ENCODE measurements around the gene SYNE3. TPM values are rescaled to one million over a fixed set of nuclear protein-coding genes. Genes with fewer than 3 reads are reported as not detected.

SYNE3 gene
- total and polyA plus RNA-seq, 4 experiments from 2014 or later, result 4.3 to 52.2 (median 28.3) TPM

GRCh38 chr14:95477411-95478269 lies 38.8 kb downstream of the SYNE3 start:
- peaks cover 29 to 64% (median 36%) of the 10 kb centered on the region in 4 donors for H3K4me1 Mint-ChIP-seq
- H3K27ac ChIP-seq (ENCODE audit: low read depth, low read length), result no peak overlapping the region
- H3K9me3 Mint-ChIP-seq, result no peaks in the 10 kb centered on the region
- H3K36me3 ChIP-seq (ENCODE audit: insufficient read depth, low read length), result peaks cover 32% of the 10 kb centered on the region
- ChIA-PET CTCF (ENCODE audit: partially characterized antibody) (interaction anchor here (1.0 to 5.0 kb wide), 5 partner anchors 12 to 50 kb away, joined by 3 to 30 read pairs (median 5); no protein-coding TSS in a partner anchor), POLR2A (ENCODE audit: partially characterized antibody) (interaction anchor here (1.8 to 4.0 kb wide), 4 partner anchors 9 to 42 kb away, joined by 5 to 19 read pairs (median 8); partner anchors contain the start of gene SYNE3)
- H3K27ac Mint-ChIP-seq, result peak overlapping the region in 6 of 7 donors; percentile 36 to 93 (median 68)
- H3K4me3 Mint-ChIP-seq, result no peak overlapping the region
- no peak overlapping the region for H3K4me3 ChIP-seq (ENCODE audit: low read length in 2 of 2)
- no peaks in the 10 kb centered on the region for H3K9me3 ChIP-seq (ENCODE audit: control insufficient read depth in 1 of 2, low read length in 2 of 2)
- intact Hi-C loops (cut with micrococcal nuclease), result no loop called here
- no peak for DNase-seq
- no peaks in the 10 kb centered on the region for H3K27me3 ChIP-seq (ENCODE audit: insufficient read depth, low read length)
- H3K27me3 Mint-ChIP-seq, result no peaks in the 10 kb centered on the region
- peaks cover 37 to 40% of the 10 kb centered on the region in 2 donors for H3K36me3 Mint-ChIP-seq
- H3K4me1 ChIP-seq (ENCODE audit: insufficient read depth, low read length), result peaks cover 36% of the 10 kb centered on the region

- H3K4me3 ChIP-seq (ENCODE audit: low read length in 2 of 2), result no peak overlapping the region
- Mint-ChIP-seq H3K4me1 (peaks cover 26 to 61% (median 36%) of the 10 kb centered on the region in 4 donors), H3K27ac (peak overlapping the region in 2 of 7 donors; percentile 42 to 64), H3K4me3 (no peak overlapping the region), H3K27me3 (no peaks in the 10 kb centered on the region), H3K9me3 (no peaks in the 10 kb centered on the region), H3K36me3 (peaks cover 44 to 48% of the 10 kb centered on the region in 2 donors)
- POLR2A ChIA-PET (ENCODE audit: partially characterized antibody), result interaction anchor here (4.0 kb wide), 1 partner anchor 39 kb away, joined by 19 read pairs; the partner anchor contains the start of gene SYNE3
- H3K36me3 ChIP-seq (ENCODE audit: insufficient read depth, low read length), result peaks cover 40% of the 10 kb centered on the region
- intact Hi-C loops (cut with micrococcal nuclease), result no loop called here
- H3K4me1 ChIP-seq (ENCODE audit: insufficient read depth, low read length), result peaks cover 34% of the 10 kb centered on the region
- H3K9me3 ChIP-seq (ENCODE audit: control insufficient read depth in 1 of 2, low read length in 2 of 2), result no peaks in the 10 kb centered on the region
- CTCF ChIA-PET (ENCODE audit: partially characterized antibody), result no interaction called here
- no peak for DNase-seq
- H3K27me3 ChIP-seq (ENCODE audit: insufficient read depth, low read length), result no peaks in the 10 kb centered on the region
- H3K27ac ChIP-seq (ENCODE audit: low read depth, low read length), result no peak overlapping the region
Observed at GRCh38 chr14:95476747-95477146, 39.7 kb downstream of the SYNE3 start.

DNA sequence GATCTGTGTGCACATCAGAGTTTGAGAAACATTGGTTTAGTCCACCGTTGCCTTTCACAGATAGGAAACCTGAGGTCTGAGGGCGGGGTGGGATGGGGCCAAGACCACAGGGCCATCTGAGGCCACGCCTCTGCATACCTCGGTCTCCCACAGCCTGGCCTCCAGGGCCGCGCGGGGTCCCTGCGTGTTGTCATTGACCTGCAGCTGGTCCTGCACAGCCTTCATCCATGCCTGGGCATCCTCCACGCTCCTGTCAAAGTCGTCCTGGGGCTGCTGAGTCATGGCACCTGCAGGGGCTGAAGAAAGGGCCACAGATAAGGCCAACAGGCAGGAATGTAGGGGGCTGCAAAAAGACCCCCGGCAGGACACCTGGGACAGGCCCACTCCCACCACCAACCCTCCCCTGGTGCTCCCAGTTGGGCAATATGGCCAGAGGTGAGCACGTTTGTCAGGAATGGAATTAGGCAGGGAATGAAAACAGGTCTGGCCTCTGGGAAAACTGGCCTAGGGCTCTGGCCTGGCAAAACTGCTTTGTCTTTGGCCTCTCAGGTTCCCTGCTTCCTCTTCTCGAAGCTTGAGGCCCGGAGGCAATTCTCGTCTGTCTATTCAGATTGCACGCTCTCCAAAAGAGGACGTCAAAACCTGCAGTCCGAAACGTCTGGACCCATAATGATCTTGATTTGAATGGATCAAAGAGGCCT lies 40.8 kb downstream of the SYNE3 start:
- H3K36me3 ChIP-seq (ENCODE audit: insufficient read depth, low read length), result peaks cover 47% of the 10 kb centered on the region
- peaks cover 23% of the 10 kb centered on the region for H3K4me1 ChIP-seq (ENCODE audit: insufficient read depth, low read length)
- intact Hi-C loops (cut with micrococcal nuclease), result no loop called here
- POLR2A ChIA-PET (ENCODE audit: partially characterized antibody), result interaction anchor here (1.2 kb wide), 1 partner anchor 11 kb away, joined by 3 read pairs; no protein-coding TSS in a partner anchor
- H3K27ac Mint-ChIP-seq, result peak overlapping the region in 3 of 7 donors; percentile 22 to 60 (median 59)
- no peak overlapping the region for H3K27ac ChIP-seq (ENCODE audit: low read depth, low read length)
- no peak overlapping the region for H3K4me3 ChIP-seq (ENCODE audit: low read length in 2 of 2)
- no peaks in the 10 kb centered on the region for H3K27me3 ChIP-seq (ENCODE audit: insufficient read depth, low read length)
- H3K4me3 Mint-ChIP-seq, result no peak overlapping the region
- H3K36me3 Mint-ChIP-seq, result peaks cover 55 to 57% of the 10 kb centered on the region in 2 donors
- peaks cover 18 to 55% (median 30%) of the 10 kb centered on the region in 4 donors for H3K4me1 Mint-ChIP-seq
- no peaks in the 10 kb centered on the region for H3K27me3 Mint-ChIP-seq
- no peak for DNase-seq
- CTCF ChIA-PET (ENCODE audit: partially characterized antibody), result no interaction called here
- H3K9me3 ChIP-seq (ENCODE audit: control insufficient read depth in 1 of 2, low read length in 2 of 2), result no peaks in the 10 kb centered on the region
- no peaks in the 10 kb centered on the region for H3K9me3 Mint-ChIP-seq

- H3K27ac Mint-ChIP-seq, result no peak overlapping the region
- peaks cover 11 to 48% (median 23%) of the 10 kb centered on the region in 4 donors for H3K4me1 Mint-ChIP-seq
- no peak overlapping the region for H3K4me3 ChIP-seq (ENCODE audit: low read length in 2 of 2)
- CTCF ChIA-PET (ENCODE audit: partially characterized antibody), result interaction anchor here (1.2 kb wide), 1 partner anchor 8 kb away, joined by 4 read pairs; no protein-coding TSS in a partner anchor
- DNase-seq, result no peak
- no peak overlapping the region for H3K4me3 Mint-ChIP-seq
- H3K27ac ChIP-seq (ENCODE audit: low read depth, low read length), result no peak overlapping the region
- H3K9me3 Mint-ChIP-seq, result no peaks in the 10 kb centered on the region
- H3K9me3 ChIP-seq (ENCODE audit: control insufficient read depth in 1 of 2, low read length in 2 of 2), result no peaks in the 10 kb centered on the region
- intact Hi-C loops (cut with micrococcal nuclease), result no loop called here
- H3K36me3 Mint-ChIP-seq, result peaks cover 57 to 58% of the 10 kb centered on the region in 2 donors
- H3K27me3 Mint-ChIP-seq, result no peaks in the 10 kb centered on the region
- POLR2A ChIA-PET (ENCODE audit: partially characterized antibody), result interaction anchor here (1.2 kb wide), 1 partner anchor 10 kb away, joined by 3 read pairs; no protein-coding TSS in a partner anchor
- H3K27me3 ChIP-seq (ENCODE audit: insufficient read depth, low read length), result no peaks in the 10 kb centered on the region
- H3K36me3 ChIP-seq (ENCODE audit: insufficient read depth, low read length), result peaks cover 49% of the 10 kb centered on the region
- peaks cover 15% of the 10 kb centered on the region for H3K4me1 ChIP-seq (ENCODE audit: insufficient read depth, low read length)
Observed at GRCh38 chr14:95474941-95475340, 41.5 kb downstream of the SYNE3 start.

GRCh38 chr14:95474486-95474885 lies 42.0 kb downstream of the SYNE3 start:
- no peak for DNase-seq
- peaks cover 53% of the 10 kb centered on the region for H3K36me3 ChIP-seq (ENCODE audit: insufficient read depth, low read length)
- H3K9me3 ChIP-seq (ENCODE audit: control insufficient read depth in 1 of 2, low read length in 2 of 2), result no peaks in the 10 kb centered on the region
- H3K27ac ChIP-seq (ENCODE audit: low read depth, low read length), result no peak overlapping the region
- CTCF ChIA-PET (ENCODE audit: partially characterized antibody), result interaction anchor here (1.2 to 1.4 kb wide), 2 partner anchors 9 to 42 kb away, joined by 3 to 4 read pairs; partner anchors contain the start of gene SYNE3
- intact Hi-C loops (cut with micrococcal nuclease), result no loop called here
- H3K27me3 ChIP-seq (ENCODE audit: insufficient read depth, low read length), result no peaks in the 10 kb centered on the region
- POLR2A ChIA-PET (ENCODE audit: partially characterized antibody), result interaction anchor here (1.2 to 1.3 kb wide), 2 partner anchors 10 to 11 kb away, joined by 3 to 6 read pairs; no protein-coding TSS in a partner anchor
- Mint-ChIP-seq H3K27ac (peak overlapping the region in 5 of 7 donors; percentile 54 to 93 (median 87)), H3K27me3 (no peaks in the 10 kb centered on the region), H3K9me3 (no peaks in the 10 kb centered on the region), H3K36me3 (peaks cover 59 to 61% of the 10 kb centered on the region in 2 donors), H3K4me1 (peaks cover 7 to 47% (median 21%) of the 10 kb centered on the region in 4 donors), H3K4me3 (no peak overlapping the region)
- no peak overlapping the region for H3K4me3 ChIP-seq (ENCODE audit: low read length in 2 of 2)
- H3K4me1 ChIP-seq (ENCODE audit: insufficient read depth, low read length), result peaks cover 11% of the 10 kb centered on the region

- Histone ChIP-seq H3K4me1 (ENCODE audit: insufficient read depth, low read length) (no peaks in the 10 kb centered on the region), H3K27me3 (ENCODE audit: insufficient read depth, low read length) (no peaks in the 10 kb centered on the region), H3K36me3 (ENCODE audit: insufficient read depth, low read length) (peaks cover 65% of the 10 kb centered on the region), H3K4me3 (ENCODE audit: low read length in 2 of 2) (no peak overlapping the region), H3K9me3 (ENCODE audit: control insufficient read depth in 1 of 2, low read length in 2 of 2) (no peaks in the 10 kb centered on the region), H3K27ac (ENCODE audit: low read depth, low read length) (no peak overlapping the region)
- POLR2A ChIA-PET (ENCODE audit: partially characterized antibody), result interaction anchor here (0.7 to 2.0 kb wide), 3 partner anchors 9 to 50 kb away, joined by 3 to 6 read pairs (median 6); no protein-coding TSS in a partner anchor
- H3K4me3 Mint-ChIP-seq, result no peak overlapping the region
- DNase-seq, result no peak
- no peaks in the 10 kb centered on the region for H3K9me3 Mint-ChIP-seq
- CTCF ChIA-PET (ENCODE audit: partially characterized antibody), result interaction anchor here (0.8 to 1.8 kb wide), 3 partner anchors 10 to 54 kb away, joined by 3 to 9 read pairs (median 4); partner anchors contain the start of gene SYNE3
- intact Hi-C loops (cut with micrococcal nuclease), result no loop called here
- peak overlapping the region; percentile 31 to 80 (median 70) for H3K27ac Mint-ChIP-seq
- no peaks in the 10 kb centered on the region for H3K27me3 Mint-ChIP-seq
- peaks cover 62 to 66% of the 10 kb centered on the region in 2 donors for H3K36me3 Mint-ChIP-seq
- H3K4me1 Mint-ChIP-seq, result peaks cover 6 to 36% (median 21%) of the 10 kb centered on the region in 4 donors
Observed at GRCh38 chr14:95472819-95473251, 43.6 kb downstream of the SYNE3 start.
